Middle frontal gyrus (tissue), 1 donor: ENCODE data around the gene B9D1.

ENCODE experiments used
- DNase-seq: peaks from one replicate; pipeline ENCODE4 v3.0.0-alpha.2; 2015; ENCODE audit warnings: low spot score; ENCODE audit errors: extremely low spot score

The B9D1 gene

GRCh38 chr17:19338031-19338990, 24.2 kb downstream of the B9D1 start:
- no peak for DNase-seq

DNA sequence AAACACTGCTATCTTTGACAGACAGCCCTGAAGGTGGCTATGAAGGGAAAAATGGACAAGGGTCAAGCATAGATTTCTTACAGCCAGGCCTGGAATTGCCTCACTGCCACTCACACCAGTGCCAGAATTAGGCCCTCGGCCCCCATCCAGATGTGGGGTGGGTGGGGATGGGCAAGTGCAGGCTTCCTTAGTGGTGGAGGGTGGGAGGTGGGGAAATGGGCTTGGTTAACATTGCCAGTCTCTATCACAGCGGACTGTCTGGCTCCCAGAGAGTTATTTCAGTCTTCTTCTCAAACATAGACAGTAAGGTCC, 24.9 kb downstream of the B9D1 start:
- DNase-seq = no peak

DNA sequence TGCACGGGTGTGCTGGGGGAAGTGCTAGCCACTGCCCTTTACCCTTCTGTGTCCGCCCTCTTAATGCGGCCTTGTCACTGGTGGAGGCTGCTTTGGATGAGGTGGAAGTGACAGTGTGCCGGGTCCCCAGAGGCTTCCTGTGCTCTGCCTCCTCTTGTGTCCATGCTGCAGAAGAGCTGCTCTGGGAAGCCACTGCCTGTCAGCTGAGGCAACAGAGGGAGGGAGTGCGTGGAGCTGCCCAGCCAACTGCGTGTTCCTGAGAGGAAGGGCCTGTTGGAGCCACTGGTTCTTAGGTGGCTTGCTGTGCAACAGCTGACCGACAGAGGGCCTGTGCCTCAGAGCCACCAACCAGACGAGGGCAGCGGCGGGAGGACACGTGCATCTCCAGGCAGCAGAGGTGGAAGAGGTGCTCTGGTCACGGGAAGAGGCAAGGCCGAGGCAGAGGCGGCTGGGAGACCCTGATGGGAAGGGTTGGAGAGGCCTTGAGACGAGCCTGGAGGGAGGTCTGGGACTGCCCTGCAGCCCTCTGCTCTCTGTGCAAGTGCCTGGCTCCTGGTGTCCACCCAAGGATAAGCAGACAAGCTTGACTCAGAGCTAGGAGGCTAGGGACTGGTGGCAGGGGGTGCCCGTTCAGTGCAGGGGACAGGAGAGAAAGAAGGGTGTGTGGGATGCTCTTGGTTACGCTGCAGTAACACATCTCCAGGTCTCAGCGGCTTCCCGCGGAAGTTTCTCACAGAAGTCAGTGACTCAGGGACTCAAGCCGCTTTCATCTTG, 25.4 kb downstream of the B9D1 start:
- DNase-seq = no peak

DNA sequence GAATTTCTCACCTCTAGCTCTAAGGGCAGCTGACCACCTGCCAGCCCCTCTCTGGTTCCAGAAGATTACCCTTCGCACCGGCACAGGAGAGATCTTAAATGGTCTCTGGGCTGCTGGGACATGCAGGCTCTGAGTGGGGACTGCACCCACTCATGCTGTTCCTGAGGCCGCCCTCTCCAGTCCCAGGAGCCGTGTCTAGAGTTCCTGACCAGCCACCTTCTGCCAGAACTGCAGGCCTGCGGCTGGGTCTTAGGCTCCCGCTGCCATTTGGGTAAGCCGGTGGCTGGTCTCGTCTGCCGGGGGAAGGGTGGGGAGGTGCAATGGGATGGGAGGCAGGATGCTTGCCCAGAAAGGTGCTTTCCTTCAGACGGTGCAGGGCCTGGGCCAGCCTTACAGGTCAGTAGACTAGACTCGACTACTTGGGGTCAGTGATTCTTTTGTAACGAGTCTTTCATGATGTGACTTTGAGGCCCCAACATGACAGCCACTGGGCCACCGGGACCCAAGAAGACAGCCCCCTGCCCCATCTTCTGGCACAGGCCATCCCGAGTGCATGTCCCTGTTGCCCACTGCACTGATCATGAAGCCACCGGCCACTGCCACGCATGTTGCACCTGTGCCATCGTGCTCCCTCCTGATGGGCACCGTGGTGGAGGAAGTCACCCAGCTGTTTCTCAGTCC, 26.4 kb downstream of the B9D1 start:
- no peak for DNase-seq

DNA sequence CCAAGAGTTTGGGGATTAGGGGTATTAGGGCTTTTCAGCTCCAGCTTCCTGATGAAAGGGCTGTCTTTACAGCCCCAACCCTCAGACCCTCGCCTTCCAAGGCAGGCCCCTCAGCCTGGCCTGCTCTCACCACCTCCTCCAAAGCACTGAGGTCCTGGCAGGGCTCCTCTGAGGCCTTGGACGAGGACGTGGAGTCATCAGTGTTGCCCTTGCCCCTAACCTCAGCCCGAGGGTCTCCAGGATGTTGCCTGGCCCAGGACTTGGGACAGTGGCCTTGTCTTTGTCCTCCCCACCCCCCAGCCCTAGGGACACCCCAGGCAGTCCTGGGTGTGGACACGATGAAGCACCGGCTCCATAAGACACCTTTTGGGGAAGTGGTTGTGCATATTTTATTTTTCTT, 28.2 kb downstream of the B9D1 start:
- no peak for DNase-seq

GRCh38 chr17:19333736-19334290, 28.7 kb downstream of the B9D1 start:
- DNase-seq = no peak

- no peak for DNase-seq
These were observed 29.4 kb downstream of the B9D1 start for GRCh38 chr17:19333132-19333440.

GRCh38 chr17:19332371-19333131, 30.0 kb downstream of the B9D1 start:
- DNase-seq = no peak

DNA sequence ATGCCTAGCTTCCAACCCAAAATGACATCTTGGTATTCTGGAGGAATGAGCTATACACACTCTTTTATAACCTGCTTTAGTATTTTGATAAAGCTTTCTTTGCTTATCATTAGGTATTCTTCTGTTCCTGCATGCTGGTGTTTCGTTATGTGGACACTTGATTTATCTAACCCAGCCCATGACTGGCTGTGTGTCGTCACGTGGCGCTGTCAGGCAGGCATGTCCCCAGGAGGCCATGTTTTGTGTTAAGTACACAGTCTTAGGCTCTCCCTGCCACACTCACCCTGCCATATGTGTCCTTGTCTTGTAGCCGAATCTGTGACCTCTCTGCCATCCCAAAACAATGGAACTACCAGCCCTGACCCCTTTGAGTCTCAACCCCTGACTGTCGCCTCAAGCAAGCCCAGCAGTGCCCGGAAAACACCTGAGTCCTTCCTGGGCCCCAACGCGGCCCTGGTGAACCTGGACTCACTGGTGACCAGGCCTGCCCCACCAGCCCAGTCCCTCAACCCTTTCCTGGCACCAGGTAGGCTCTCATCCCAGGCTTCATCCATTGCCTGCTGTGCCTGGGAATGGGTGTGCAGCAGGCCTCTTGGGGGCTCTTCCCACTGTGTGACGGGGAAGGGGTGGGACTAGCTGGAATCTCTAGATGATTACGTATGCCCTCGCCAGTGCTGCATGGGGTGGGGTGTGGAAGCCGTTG, 30.8 kb downstream of the B9D1 start:
- DNase-seq = no peak

- no peak for DNase-seq
These were observed 31.4 kb downstream of the B9D1 start for GRCh38 chr17:19331134-19331533.

GRCh38 chr17:19330271-19330670, 32.3 kb downstream of the B9D1 start:
- no peak for DNase-seq

- no peak for DNase-seq
These were observed 32.7 kb downstream of the B9D1 start for GRCh38 chr17:19329839-19330238.

DNA sequence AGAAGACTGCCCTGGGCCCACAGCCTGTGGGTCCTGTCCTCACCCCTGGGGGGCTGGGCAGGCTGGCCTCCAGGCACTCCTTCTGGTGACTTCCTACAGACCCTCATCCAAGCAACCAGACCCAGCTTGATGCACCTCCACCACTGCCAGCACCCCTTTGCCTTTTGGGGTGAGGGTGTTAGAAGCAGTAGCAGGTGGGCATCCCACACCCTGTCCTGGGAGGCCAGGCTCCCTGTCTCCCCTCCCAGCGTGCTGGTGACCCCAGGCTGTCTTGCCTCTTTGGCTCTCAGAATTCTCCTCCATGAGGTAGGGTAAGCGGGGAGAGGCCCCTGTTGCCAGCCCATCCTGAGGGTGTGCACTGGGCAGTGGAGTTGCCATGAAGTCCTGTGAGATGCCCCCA, 33.4 kb downstream of the B9D1 start:
- DNase-seq = no peak

- no peak for DNase-seq
These were observed 34.0 kb downstream of the B9D1 start for GRCh38 chr17:19328441-19329061.

GRCh38 chr17:19327031-19327783, 35.3 kb downstream of the B9D1 start:
- no peak for DNase-seq

DNA sequence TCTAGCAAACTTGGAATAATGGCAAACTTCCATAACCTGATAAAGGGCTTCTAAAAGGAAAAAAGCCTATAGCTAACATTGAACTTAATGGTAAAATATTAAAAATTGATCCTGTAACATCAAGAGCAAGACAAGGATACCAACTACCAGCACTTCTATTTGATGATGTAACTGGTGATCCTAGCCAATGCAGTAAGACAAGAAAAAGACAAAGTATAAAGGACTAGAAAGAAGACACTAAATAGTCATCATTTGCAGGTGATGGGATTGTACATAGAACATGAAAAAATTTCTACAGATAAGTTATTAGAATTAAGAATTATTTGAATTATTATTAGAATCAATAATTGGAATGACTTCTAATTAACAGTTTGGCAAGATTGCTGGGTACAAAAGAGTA, 37.0 kb downstream of the B9D1 start:
- DNase-seq = no peak

DNA sequence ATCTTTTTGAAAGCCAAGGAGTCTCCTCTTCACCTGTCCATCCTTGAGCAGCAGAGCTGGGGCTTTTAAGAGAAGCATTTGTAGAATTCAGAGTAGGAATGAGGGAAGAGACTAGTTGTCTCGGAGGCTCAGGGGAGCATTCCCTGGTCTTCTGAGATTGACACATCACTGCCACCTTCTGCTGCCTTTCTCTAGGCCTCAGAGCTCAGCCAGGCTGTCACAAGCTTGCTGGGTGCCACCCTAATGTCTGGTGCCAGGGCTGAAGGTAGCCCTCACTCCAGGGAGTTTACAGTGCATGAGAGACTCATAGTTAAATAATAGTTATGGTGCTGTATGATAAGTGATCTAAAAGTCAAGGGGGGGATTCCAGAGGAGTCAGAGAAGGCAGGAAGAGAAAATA, 39.7 kb downstream of the B9D1 start:
- no peak for DNase-seq

DNA sequence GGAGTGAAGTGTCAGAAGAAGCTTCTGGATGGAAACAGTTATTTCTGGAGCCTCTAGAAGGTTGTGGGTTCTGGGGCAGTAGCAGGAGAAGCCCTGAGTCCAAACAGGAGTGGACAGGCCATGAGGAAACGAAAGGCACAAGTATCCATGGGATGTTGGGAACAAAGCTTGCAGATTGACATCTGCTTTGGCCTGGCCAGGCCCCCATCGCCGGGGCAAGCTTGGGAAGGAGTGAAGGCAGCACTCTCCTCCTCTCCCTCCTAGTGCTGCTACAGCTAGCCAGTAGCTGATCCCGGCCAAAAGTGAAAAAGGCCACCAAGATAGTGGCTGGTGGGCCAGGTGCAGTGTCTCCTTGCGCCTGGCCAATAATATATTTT, 40.4 kb downstream of the B9D1 start:
- DNase-seq = no peak

GRCh38 chr17:19321481-19322128, 40.9 kb downstream of the B9D1 start:
- DNase-seq = no peak
